Measurements from ENCODE around the gene CYBB. TPM values are rescaled to one million over a fixed set of nuclear protein-coding genes. Genes with fewer than 3 reads are reported as not detected.

The CYBB gene
- total RNA-seq, 1 donor from 2014 or later = 20.4 TPM

- no peak for ATAC-seq
- DNase-seq = no peak
- intact Hi-C loops (cut with micrococcal nuclease) = loop anchor here (10.0 kb wide), 1 partner anchor 80 kb away; no protein-coding TSS in a partner anchor
These were observed 44.8 kb downstream of the CYBB start for GRCh38 chrX:37824491-37825214.

DNA sequence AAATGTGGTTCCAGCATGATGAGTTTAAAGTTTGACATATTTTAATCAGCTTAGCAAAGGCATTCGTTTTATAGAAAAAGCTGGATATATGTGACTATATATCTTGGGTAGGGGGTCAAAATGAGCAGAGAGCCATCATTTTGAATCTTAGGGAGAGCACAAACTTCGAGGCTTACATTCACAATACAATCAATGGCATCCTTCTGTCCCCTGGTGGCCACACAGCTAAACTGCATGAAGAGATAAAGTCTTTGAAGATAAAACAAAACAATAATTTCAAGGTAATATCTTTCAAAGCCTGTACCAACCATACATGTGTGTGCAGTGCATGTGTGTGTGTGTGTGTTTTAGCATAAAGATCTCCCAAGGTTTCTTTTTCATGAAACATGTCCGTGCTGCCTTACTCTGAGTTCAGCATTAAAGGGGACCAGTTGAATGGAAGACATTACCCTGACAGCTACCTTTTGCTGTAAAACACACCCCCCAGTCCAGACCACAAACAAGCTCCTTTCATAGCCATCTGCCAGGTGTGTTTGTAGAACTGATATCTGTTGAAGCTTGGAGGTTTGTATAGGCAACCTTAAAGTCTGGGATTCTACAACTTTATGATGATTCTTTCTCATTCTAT, 45.5 kb downstream of the CYBB start:
- ATAC-seq (no peak), DNase-seq (no peak)
- intact Hi-C loops (cut with micrococcal nuclease) = loop anchor here (10.0 kb wide), 1 partner anchor 81 kb away; no protein-coding TSS in a partner anchor

DNA sequence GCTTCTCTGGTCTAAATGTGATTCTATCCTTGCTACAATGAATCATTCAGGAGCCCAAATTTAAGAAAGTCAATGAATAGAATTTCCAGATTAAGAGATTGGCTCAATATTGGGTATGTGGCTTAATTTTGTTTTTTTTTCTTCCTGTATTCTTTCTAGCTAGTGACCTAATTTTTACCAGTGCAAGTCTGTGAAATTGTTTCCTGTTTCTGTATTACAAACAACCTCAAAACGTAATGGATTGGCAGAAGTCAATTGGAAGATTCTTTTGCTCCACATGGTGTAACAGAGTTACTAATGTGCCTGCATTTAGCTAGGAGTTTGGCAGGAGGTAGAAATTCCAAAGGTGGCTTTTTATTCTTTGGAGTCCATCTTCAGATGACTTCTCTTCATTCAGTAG, 49.9 kb downstream of the CYBB start:
- ATAC-seq (no peak), DNase-seq (no peak)
- intact Hi-C loops (cut with micrococcal nuclease) = loop anchor here (10.0 kb wide), 1 partner anchor 85 kb away; no protein-coding TSS in a partner anchor

GRCh38 chrX:37830371-37830770, 50.5 kb downstream of the CYBB start:
- DNase-seq (no peak), ATAC-seq (no peak)
- intact Hi-C loops (cut with micrococcal nuclease) = no loop called here

- intact Hi-C loops (cut with micrococcal nuclease) = no loop called here
- DNase-seq (no peak), ATAC-seq (no peak)
These were observed 55.1 kb downstream of the CYBB start for GRCh38 chrX:37834937-37835336.

GRCh38 chrX:37840931-37841330, 61.1 kb downstream of the CYBB start:
- DNase-seq (no peak), ATAC-seq (no peak)
- intact Hi-C loops (cut with micrococcal nuclease) = no loop called here

DNA sequence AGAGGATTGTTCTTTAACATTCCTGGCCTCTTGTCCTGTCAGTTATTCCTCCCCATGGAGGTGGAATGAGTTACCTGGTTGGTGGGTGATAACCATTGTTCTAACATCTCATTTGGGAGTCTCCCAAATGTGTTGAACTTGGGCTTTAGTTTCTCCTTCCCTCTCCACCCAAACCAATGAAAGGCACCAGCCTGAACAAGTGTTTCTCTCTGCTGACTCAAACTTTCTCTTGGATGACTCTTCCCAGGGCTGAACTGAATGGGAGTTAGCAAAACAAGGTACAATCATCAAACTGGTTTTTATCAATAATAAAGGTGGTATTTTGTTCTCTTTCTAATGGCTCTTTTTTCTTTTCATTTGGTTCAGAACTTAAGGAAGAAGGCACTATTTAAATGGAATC, 64.8 kb downstream of the CYBB start:
- ATAC-seq = no peak
- intact Hi-C loops (cut with micrococcal nuclease) = no loop called here
- no peak for DNase-seq

DNA sequence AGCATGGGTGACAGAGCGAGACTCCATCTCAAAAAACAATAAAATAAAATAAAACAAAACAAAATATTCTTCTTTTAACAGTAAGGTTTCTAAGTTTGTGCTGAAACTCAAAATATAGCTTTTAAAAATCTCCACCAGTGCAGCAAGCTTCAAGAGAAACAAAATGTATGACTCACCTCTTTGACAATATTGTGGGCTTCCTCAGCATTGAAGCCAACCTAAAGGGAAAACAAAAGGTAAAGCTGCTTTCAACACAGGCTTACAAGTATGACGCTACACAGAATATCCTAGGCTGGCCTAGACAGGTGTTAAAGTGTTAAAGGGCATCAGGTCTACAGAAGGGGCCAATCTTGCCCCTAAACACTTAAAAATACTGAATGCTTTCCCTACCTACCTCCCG, 66.3 kb downstream of the CYBB start:
- intact Hi-C loops (cut with micrococcal nuclease) = no loop called here
- DNase-seq = no peak
- ATAC-seq = no peak

- ATAC-seq (no peak), DNase-seq (no peak)
- intact Hi-C loops (cut with micrococcal nuclease) = no loop called here
These were observed 66.7 kb downstream of the CYBB start for GRCh38 chrX:37846558-37846933.

DNA sequence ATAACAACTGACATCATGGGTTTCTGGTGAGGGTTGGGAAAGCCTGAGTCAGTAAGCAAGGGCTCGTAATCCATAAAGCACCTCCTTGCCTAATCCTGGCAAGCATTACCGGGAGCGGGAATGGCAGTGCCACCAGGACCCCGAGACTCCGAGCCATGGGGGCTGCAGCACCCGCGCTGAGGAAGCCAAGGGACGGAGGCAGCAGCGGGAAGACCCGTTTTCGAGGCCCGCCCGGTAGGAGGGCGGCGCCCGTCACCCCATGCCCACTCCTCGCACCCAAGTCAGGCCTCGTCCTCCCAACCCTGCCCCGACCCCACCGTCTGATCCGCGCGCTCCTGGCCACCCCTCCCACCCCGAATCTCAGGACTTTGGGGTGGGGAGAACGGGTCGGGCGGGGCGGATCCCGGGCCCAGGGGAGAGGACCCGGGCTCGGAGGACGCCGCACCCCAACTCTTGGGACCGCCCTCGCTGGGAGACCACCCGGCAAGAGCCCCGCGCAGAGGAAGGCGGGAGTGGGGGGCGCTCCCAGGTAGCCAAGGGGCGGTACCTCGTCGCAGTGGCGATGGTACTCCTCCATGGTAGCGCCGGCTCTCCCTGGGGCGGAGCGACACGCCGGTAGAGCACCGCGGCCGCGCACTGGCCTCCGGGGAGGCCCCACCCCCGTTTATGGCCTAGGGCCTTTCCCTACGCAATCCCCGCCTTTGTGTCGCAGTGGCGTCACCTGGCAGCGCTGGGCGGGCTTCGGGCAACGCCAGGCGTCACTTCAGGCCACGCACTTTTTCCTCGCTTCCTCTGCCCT, 67.3 kb downstream of the CYBB start, which contains the start of gene DYNLT3:
Gene DYNLT3, minus strand, starts transcription at position 638 of the 799 bp plus-strand sequence. Its CDS starts 61 bp downstream, at position 577.
- peak; percentile 100 for ATAC-seq
- peak; percentile 91 for DNase-seq
- intact Hi-C loops (cut with micrococcal nuclease) = no loop called here

GRCh38 chrX:37847733-37848197, 67.9 kb downstream of the CYBB start:
- DNase-seq (no peak), ATAC-seq (no peak)
- intact Hi-C loops (cut with micrococcal nuclease) = no loop called here

- DNase-seq (no peak), ATAC-seq (no peak)
- intact Hi-C loops (cut with micrococcal nuclease) = no loop called here
These were observed 74.3 kb downstream of the CYBB start for GRCh38 chrX:37854148-37854547.

- DNase-seq (no peak), ATAC-seq (no peak)
- intact Hi-C loops (cut with micrococcal nuclease) = no loop called here
These were observed 74.9 kb downstream of the CYBB start for GRCh38 chrX:37854748-37855147.

GRCh38 chrX:37860721-37861120, 80.9 kb downstream of the CYBB start:
- intact Hi-C loops (cut with micrococcal nuclease) = no loop called here
- ATAC-seq (no peak), DNase-seq (no peak)

DNA sequence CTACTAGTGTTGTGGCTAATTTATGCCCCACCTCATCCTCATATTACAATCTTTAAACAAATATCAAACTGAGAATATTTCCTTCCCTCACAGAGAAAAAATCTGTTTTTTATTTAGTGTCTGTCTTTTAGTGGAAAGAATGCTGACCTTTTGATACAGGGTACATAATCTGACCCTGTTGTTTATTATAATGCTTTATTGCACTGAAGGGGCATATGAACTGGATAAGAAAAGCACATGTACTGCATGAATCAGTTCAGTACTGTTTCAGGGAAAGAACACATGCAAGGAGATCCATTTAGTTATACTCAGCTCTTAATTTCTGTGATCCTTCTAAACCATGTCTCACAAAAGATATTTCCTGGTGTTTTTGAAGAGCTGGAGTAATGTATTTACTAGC, 83.0 kb downstream of the CYBB start:
- no peak for ATAC-seq
- intact Hi-C loops (cut with micrococcal nuclease) = no loop called here

More for the DNA sequence above, 83.0 kb downstream of the CYBB start:
- DNase-seq = no peak

Other genes starting within 250 kb of the CYBB start
- 0.05 TPM for gene LANCL3, start 208.4 kb upstream of the CYBB start, total RNA-seq
- gene XK, start 94.3 kb upstream of the CYBB start, total RNA-seq = 8.7 TPM
- gene DYNLT3, start 67.5 kb downstream of the CYBB start, total RNA-seq = 14.0 TPM
- not detected for gene SYTL5, start 226.5 kb downstream of the CYBB start, total RNA-seq

Data from left ventricle myocardium superior (tissue), 1 donor.